IPS-NIHi7 (cell line): ENCODE measurements around the gene SPG21.

ENCODE experiments used
- DNase-seq: peaks from one replicate; pipeline ENCODE4 v3.0.0; 2012; ENCODE audit warnings: mixed read lengths; ENCODE audit errors: extremely low spot score

SPG21 gene

GRCh38 chr15:64991536-64992135, 1.9 kb upstream of the SPG21 start:
- DNase-seq, result no peak

DNA sequence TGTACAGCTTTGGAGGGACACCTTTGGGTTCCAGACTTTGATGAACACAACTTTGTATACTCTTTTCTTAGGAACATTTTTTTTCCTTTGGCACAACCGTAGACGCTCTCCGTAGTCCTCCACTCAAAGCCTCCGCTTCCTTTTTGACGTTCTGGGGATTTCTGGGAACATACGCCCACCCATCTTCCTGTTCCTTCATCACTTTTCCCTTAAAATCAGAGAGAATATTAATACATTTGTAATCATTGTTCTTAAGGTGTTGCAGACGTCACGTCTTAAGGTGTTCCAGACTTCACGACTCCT, 405 bp upstream of the SPG21 start:
- no peak for DNase-seq

DNA sequence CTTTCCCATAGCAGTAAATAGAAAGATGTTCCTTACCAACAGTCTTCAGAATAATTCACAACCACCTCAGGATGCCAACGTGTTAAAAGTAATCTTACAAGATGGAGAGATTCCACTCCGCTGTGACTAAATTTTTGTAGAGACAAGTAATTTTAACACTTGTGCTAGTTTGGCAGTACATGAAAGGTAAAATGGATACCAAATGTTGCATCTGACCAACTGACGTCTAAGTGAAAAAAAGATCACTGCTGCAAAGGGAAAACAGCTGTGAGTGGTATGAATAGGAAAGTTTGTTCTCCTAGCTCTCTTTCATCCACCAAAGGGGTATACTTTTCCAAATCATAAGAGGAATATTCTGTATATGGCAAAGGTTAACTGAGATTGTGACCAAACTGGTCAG, 2.6 kb downstream of the SPG21 start:
- no peak for DNase-seq

DNA sequence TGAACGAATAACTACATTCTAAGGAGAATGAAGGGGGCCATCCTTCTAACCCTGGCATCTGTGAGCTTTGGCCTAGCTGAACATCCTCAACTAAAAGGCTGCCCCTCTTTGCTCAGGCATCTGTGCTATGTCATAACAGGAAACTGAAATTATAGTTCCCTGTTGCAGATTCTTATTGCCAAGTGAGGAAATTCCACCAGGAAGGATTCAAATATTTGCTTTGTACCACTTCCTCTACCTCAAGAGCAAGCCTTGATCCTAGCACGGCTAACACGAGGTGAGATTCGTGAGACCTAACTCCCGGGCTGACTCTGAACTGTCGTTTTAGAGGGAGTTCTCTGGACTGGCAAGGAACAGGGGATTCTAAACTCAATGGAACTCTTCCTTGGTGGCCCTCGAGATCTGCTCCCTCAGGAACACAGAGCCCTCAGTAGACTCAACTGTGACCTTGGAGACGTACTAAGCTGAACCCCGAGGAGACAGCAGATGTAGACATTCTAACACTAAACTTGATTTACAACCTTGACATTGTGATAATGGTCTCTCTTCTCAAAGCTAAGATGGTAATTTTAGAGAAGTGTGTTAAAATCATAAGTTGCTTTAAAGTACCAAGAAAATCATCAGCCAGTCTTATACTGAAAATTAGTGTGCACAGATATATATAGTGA, 4.2 kb downstream of the SPG21 start:
- no peak for DNase-seq

- DNase-seq, result no peak
These were observed 7.2 kb downstream of the SPG21 start for GRCh38 chr15:64982472-64982871.

DNA sequence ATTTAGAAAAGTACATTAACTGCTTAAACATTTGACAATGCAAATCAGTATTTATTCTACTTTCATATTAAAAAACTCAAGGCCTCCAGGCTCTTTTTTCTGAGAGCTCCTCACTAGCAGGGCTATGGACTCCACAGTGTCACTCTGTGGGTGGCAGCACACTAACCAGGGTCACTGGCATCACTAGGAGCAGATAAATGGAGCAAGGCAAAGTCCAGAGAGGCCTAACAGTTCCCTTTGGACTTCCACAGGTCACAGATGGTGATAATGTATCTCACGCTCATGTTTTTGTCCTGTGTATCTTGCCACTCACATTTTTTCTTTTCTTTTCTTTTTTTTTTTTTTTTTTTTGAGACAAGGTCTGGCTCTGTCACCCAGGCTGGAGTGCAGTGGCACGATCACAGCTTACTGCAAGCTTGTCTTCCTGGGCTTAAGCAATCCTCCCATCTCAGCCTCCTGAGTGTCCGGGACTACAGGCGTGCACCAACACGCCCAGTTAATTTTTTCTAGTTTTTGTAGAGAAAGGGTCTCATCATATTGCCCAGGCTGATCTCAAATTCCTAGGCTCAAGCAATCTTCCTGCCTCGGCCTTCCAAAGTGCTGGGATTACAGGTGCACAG, 7.8 kb downstream of the SPG21 start:
- DNase-seq, result no peak

GRCh38 chr15:64979252-64979710, 10.4 kb downstream of the SPG21 start:
- DNase-seq, result peak; percentile 44

- no peak for DNase-seq
These were observed 14.3 kb downstream of the SPG21 start for GRCh38 chr15:64975390-64975789.

- no peak for DNase-seq
These were observed 19.0 kb downstream of the SPG21 start for GRCh38 chr15:64970698-64971097.

- no peak for DNase-seq
These were observed 20.3 kb downstream of the SPG21 start for GRCh38 chr15:64969401-64969800.

DNA sequence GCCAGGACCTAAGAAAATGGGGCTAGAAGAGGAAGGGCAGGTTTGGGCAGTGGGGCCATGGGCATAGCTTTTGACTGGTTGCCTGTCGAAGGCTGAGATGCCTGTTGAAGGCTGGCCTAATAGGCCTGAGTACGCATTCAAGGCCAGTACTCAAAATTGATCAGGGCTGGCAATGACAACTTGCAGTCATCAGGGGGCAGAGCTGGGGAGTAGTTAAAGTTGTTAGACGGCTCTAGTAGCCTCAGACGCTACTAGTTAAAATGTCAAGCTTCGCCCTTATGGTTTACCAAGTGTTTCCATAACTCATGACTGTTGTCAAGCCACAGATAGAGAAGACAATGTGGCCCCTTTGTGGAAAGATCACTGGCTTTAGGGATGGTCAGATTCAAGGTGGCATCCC, 28.7 kb downstream of the SPG21 start:
- peak; percentile 60 for DNase-seq

GRCh38 chr15:64960153-64960552, 29.6 kb downstream of the SPG21 start:
- DNase-seq, result no peak

- no peak for DNase-seq
These were observed 30.6 kb downstream of the SPG21 start for GRCh38 chr15:64959128-64959527.

- DNase-seq, result no peak
These were observed 35.3 kb downstream of the SPG21 start for GRCh38 chr15:64954395-64954794.

- no peak for DNase-seq
These were observed 37.8 kb downstream of the SPG21 start for GRCh38 chr15:64951777-64952418.

DNA sequence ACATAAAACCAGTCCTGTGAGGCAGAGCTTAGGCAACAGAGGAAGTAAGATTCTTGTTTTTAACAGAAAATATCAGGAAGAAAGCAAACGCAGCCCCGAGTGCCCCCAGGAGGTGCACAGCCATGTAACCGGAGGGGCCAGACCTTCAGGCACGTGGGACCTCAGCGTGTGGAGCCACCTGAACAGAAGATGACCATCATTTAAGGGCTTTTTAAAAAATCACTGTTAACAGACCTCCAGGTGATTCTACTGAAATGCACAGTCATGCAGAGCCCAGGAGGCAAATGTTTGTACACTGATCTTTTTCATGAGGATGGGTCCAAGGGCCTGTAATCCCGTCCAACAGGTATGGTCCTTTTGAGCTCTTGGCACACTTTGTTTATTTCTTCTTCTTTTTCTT, 38.8 kb downstream of the SPG21 start:
- DNase-seq, result no peak

DNA sequence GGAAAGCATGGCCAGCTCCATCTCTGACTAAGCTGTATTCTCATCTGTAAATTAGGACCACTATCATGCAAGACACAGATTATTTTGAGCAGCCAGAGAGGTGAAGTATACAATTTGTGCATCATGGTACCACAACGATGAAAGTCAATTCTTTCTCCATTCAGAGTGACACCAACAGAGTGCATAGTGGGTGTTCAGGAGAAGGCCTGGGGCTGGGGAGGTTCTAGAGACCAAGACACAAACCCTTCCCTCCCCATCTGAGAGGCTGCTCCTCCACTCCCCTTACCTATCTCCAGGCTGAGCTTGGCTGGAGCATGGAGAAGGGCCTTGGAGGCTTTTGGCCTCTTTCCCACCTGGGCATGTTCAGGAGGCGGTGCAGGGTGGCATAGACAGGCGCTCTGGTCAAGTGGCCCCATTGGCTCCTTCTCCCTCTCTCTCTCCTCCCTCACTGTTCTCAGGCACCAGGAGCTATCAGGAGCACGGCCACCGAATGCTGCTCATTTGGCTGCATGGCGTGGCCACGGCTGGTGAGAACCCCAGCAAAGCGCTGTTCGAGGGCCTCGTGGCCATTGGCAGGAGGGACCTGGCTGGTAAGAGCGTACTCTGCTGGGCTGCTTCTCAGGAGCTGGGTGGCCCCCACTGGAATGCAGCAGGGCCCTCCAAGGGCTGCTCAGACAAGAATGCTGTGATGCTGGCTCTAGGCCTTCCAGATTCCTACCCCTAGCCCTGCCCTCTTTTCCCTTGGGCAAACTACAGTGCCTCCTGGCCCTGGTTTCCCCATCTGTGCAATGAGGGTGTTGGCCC, 40.1 kb downstream of the SPG21 start:
- DNase-seq, result no peak

- no peak for DNase-seq
These were observed 40.8 kb downstream of the SPG21 start for GRCh38 chr15:64948916-64949315.

GRCh38 chr15:64947211-64947610, 42.5 kb downstream of the SPG21 start:
- DNase-seq, result peak; percentile 50

DNA sequence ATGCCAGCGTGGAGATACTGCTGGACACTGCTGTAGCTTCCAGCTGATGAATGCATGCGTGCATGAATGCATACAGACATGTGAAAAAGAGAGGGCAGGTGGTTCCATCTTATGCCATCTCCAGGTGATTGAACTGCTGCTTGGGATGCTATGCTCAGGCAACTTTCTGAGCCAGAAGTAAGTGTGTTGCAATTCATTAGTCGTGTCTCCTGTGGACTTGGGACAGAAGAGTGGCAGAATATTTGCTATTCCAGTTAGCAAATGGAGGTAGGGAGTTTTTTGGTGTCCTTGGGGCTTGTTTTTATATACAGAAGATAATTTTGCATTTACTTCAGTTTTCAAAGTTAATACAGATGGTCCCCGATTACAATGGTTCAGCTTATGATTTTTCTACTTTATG, 44.8 kb downstream of the SPG21 start:
- DNase-seq, result no peak

- no peak for DNase-seq
These were observed 46.0 kb downstream of the SPG21 start for GRCh38 chr15:64943512-64944225.
